GM12872 (cell line): ENCODE results near the gene CRYGN.

ENCODE experiments used
- TF ChIP-seq, protein P1 (sequence below): IDR thresholded peaks from 3 replicates; pipeline ENCODE4 v1.5.1; 2011; ENCODE audit warnings: low read depth, mild to moderate bottlenecking, low read length, moderate library complexity; ENCODE audit not compliant: insufficient read depth

The CRYGN gene

DNA sequence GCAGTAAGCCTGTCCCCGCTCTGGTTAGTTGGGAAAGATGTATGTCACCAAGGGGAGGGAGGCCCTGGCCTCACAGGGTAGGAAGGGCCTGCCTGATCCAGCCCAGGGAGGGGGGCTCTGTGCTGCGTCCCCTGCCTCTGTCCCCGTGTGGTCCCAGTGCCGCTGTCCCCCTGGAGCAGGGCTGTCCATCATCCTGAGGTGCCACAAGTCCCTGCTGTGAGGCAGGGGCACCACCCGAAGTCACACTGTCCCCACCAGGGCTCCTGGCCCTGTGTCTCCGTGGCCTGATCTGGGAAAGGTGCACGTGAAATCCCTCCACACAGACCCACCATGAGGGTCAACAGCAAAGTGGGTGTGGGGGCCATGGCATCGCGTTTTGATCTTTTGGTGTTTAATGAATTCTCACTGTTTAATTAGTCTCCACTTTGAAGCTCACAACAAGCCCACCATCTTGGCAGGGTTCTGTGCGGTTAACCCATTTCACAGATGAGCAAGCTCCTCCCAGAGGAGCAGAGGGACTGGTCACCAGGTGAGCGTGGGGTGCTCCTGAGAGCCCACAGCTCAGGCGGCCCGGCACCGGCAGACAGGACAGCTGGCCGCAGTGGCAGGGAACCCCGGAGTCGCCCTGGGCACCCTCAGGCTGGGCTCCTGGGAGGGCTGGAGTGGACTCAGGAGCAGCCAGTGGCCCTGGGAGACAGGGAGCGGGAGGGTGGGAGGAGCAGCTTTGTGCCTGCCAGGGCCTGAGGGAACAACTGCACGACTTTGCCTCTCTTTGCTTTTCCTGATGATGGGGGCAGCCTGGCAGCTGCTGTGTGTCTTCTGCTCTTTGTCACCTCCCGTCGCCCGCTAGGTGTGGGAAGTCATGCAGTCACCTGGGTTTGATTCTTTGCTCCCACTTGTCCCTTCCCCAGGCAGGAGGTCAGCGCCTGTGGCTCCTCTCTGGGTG lies 12.0 kb upstream of the CRYGN start:
- TF ChIP-seq, protein P1, sequence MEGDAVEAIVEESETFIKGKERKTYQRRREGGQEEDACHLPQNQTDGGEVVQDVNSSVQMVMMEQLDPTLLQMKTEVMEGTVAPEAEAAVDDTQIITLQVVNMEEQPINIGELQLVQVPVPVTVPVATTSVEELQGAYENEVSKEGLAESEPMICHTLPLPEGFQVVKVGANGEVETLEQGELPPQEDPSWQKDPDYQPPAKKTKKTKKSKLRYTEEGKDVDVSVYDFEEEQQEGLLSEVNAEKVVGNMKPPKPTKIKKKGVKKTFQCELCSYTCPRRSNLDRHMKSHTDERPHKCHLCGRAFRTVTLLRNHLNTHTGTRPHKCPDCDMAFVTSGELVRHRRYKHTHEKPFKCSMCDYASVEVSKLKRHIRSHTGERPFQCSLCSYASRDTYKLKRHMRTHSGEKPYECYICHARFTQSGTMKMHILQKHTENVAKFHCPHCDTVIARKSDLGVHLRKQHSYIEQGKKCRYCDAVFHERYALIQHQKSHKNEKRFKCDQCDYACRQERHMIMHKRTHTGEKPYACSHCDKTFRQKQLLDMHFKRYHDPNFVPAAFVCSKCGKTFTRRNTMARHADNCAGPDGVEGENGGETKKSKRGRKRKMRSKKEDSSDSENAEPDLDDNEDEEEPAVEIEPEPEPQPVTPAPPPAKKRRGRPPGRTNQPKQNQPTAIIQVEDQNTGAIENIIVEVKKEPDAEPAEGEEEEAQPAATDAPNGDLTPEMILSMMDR = no peak

DNA sequence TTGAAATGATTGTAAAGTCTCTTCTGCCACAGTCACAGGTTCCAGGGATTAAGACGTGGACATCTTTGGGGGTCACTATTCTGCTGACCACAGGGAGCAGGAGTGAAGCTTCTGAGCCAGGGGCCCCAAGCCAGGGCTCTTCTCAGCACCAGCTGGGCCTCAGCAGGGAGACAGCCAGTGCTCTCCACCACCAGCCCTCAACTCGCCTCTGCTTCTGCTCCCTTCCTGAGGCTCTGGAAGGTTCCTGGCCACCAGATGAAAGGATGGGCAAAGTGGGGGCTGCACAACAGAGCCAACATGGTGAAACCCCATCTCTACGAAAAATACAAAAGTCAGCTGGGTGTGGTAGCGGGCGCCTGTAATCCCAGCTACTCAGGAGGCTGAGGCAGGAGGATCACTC lies 11.2 kb upstream of the CRYGN start:
- TF ChIP-seq, protein P1 = no peak

DNA sequence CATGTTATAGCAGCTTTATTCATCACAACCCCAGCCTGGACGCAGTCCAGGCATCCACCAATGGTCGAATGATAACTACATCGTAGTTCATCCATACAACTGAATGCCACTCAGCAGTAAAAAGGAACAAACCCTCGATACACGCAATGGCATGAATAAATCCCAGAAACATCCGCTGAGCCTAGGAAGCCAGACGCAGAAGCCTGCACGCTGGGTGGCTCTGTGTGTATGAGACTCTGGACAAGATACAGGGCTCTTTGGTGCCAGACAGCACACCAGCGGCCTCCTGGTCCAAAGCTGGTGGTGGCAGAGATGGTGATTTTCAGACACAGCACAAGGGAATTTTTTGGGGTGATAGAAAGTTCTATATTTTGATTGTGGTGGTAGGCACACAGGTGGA lies 10.0 kb upstream of the CRYGN start:
- TF ChIP-seq, protein P1 = no peak

DNA sequence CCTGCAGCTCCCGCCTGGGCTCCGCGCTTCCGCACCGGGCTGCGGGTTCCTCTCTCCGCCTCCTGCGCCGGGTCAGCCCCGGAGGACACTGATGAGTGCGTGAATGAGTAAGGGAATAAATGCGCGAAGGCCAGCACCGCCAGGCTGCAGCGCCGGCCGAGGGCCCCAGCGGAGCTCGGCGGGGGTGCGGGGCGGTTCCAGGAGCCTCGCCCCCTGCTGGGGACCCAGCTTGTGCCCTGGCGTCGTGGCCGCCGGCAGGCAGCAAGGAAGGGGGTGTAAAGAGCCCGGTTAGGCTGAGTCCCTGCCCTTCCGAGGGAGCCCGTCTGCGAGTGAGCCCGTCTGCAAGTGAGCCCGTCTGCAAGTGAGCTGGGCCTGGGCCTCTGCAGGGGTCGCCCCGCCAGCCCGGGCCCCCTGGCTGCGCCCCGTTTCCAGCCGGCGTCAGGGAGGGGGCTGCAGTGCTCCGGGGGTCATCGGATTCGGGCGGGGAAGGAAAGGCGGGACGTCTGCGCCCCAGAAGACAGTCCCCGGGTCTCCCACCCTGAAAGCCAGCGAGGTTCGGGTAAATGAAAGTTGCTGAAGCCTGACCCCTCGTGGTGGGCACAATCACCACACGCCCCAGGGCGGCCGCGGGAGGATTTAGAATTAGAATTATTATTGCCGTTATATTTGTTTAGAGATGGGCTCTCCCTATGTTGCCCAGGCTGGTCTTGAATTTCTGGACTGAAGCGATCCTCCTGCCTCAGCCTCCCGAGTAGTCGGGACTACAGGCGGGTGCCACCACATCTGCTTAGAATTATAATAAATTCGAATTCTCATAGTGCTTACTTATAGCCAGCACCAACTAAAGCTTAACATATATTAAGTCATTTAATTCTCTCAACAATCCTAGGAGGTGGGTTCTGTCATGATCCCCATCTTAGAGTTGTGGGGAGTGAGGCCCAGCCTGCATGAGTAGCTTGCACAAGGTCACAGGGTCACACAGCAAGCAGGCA lies 8.6 kb upstream of the CRYGN start:
- TF ChIP-seq, protein P1 = peak; percentile 74

DNA sequence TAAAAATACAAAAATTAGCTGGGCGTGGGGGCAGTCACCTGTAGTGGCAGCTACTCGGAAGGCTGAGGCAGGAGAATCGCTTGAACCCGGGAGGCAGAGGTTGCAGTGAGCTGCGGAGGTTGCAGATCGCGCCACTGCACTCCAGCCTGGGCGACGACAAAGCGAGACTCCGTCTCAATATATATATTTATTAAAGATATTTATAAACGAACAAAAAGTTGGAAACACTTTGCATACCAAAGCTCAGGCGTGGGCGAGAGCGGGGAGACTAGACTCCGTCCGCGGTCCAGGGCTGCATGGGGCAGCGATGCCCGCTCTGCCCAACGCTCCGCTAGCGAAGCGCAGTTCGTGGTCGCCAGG lies 7.9 kb upstream of the CRYGN start:
- TF ChIP-seq, protein P1 = no peak

DNA sequence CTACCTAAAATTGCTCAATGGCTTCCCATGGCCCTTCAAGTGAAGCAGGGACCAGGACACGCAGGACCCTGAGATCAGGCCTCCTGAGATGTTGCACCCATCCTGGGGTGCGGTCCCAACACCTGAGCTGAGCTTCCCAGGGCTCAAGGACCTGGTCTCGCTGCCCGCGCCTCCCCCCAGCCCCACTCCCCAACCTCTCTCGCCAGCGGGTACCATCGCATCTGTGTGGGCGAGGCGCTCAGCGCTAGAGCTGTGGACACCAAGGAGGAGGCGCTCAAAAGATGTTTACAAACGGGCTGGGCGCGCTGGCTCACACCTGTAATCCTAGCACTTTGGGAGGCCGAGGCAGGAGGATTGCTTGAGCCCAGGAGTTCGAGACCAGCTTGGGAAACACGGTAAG lies 7.4 kb upstream of the CRYGN start:
- TF ChIP-seq, protein P1 = no peak

DNA sequence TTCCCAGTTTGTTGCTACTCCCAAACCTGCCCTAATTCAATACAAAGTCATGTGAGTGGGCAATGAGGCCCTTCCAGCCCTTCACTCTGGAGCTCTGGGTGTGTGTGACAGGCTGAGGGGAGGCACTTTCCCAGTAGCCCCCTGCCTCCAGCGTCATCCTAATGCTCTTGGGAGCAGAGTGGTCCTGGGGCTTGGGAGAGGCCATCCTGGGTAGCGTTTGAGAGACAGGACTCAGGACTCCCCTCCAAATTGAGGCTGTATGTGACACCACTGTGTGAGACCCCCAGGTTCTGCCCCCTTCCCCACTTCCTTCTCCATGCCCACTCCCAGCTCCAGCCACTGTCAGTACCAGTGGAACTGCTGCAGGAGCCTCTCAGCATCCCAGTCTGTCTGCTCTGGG lies 6.5 kb upstream of the CRYGN start:
- TF ChIP-seq, protein P1 = no peak
